GM21619 (cell line): Measurements from ENCODE around the gene PLXNA1.

ENCODE experiments used
- ATAC-seq: cut with Tn5 transposase; IDR thresholded peaks from one replicate; pipeline ENCODE4 v1.9.1; 2021; ENCODE audit not compliant: unreplicated experiment

The PLXNA1 gene

DNA sequence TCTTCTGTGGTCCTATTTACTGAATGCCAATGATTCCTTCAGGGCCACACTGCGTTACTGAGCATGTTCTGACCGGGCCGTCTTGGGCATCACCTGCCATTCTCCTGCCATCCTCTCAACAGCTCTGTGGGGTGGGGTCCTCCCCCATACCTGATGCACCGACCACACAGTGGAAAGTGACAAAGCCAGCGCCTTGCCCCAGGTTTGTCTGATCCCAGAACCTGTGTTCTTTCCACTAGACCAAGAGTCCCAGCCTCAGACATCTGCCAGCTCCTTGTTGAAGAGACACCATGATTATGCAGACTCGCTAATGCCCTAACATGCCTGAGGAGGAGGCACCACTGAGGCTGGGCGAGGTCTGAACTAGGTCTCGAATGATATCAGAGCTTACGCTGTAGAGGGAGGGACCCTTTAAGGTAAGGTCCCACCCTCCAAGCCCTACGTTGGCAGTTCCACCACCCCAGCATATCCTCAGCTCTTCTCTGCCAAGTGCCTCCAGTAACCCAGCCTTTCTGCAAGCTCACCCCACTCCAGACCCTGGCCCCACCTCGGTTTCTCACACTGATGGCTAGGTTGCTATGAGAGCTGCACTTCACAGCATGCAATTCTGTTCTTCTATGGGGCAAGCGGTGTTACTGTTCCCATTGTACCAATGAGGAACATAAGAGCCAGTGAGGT, 29.8 kb upstream of the PLXNA1 start:
- ATAC-seq: no peak

- ATAC-seq: peak; percentile 61
Measured at GRCh38 chr3:126954141-126954842, 28.6 kb upstream of the PLXNA1 start.

GRCh38 chr3:126955004-126955790, 27.7 kb upstream of the PLXNA1 start:
- ATAC-seq: peak; percentile 71

DNA sequence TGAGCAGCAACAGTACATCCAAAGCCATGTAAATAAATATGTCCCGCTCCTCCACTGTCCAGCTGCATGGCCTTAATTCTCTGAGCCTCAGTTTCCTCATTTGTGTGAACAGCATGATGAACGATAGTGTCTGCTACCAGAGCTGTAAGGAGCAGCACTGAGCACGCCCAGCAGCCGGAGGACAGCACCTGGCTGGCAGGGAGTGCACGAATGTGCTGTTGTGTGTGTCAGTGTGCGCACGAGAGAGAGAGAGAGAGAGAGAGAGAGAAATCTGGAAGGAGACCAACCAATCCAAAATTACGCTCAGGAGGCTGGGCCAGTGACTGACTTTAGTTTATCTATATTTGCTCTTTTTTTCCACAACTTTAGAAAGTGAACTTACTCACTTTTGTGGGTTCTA, 26.6 kb upstream of the PLXNA1 start:
- ATAC-seq: no peak

DNA sequence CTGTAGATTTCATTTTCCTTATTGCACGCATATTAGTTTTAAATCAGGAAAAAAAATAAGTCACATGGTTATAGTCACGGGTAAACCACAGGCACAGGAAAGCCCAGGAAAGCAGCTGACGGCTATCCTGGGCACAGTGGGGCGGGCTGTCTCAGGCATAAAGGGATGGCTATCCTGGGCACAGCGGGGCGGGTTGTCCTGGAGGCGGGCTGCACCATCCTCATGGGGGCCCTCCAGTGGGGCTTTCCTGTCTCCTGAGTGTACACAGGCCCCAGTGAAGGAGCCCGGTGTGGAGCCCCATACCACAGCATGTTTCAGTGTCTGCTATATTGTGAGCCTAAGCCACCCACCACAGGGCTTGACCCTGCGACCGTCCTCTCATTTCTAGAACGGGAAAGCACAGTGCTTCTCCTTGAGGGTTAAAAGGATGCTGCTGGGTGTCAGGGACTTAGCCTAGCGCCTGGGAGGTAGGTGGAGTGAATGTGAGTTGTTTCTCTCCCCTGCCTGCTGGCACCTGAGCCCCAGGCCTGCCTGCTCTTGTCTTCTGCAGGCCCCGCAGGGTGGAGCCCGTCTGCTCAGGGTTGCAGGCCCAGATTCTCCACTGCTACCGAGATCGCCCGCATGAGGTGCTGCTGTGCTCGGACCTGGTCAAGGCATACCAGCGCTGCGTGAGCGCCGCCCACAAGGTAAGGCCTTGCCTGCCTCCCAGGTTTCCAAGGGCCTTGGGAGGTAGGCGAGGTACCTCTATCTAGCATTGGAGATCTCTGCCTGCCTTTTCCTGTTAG, 25.9 kb upstream of the PLXNA1 start:
- no peak for ATAC-seq

GRCh38 chr3:126957776-126958637, 24.9 kb upstream of the PLXNA1 start:
- no peak for ATAC-seq

GRCh38 chr3:126958638-126959085, 24.3 kb upstream of the PLXNA1 start:
- no peak for ATAC-seq

- ATAC-seq: no peak
Measured at GRCh38 chr3:126959136-126959920, 23.6 kb upstream of the PLXNA1 start.

DNA sequence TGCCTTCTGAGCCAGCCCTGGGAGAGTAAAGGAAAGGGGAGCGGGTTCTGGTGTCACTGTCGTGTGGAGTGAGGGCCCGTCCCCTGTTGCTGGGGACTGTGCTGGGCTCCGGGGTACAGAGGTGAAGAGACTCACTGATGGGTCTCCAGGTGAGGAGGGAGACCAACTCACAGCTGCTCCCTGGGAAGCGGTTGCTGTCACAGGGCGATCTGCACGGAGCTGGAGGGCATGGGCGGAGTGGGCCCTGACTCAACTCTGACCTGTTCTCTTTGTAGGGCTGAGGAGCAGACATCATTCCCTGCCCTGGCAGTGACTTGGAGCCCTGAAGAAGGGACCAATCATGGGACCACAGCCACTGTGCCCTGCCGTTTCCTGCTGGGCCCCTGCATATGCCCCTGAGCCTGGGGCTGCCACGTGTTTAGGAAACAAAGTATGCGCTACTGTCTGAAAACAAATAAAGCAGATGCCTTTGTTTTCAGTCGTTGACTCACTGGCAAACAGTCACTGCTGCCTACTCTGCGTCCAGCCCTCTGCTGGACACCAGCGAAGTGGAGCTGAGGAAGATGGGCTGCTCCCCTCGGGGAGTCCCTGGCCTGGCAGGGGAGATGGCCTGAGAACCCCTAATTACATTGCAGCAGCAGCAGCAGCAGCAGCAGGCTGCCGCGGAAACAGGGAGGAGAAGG, 22.9 kb upstream of the PLXNA1 start:
- ATAC-seq: no peak

DNA sequence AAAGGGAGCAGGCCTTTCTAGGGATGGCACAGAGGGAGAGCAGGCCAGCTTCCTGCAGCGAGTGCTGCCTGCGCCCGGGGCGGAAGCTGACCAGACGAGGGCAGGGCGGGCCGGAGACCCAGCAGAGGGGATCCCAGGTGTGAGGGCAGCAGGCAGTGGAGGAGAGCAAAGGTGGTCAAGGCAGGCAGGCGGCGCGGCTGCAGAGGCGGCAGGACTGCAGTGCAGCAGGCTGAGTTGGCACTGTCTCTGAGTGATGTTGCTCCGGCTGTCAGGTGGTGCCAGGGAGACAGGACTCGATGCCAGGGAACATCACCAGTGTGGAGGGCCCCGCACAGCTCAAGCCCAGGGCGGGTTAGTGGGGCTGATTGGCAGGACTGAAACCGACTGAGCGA, 22.3 kb upstream of the PLXNA1 start:
- no peak for ATAC-seq

GRCh38 chr3:126961191-126961790, 21.6 kb upstream of the PLXNA1 start:
- ATAC-seq: no peak

GRCh38 chr3:126961791-126962461, 21.0 kb upstream of the PLXNA1 start:
- ATAC-seq: no peak

- no peak for ATAC-seq
Measured at GRCh38 chr3:126962756-126963155, 20.2 kb upstream of the PLXNA1 start.

DNA sequence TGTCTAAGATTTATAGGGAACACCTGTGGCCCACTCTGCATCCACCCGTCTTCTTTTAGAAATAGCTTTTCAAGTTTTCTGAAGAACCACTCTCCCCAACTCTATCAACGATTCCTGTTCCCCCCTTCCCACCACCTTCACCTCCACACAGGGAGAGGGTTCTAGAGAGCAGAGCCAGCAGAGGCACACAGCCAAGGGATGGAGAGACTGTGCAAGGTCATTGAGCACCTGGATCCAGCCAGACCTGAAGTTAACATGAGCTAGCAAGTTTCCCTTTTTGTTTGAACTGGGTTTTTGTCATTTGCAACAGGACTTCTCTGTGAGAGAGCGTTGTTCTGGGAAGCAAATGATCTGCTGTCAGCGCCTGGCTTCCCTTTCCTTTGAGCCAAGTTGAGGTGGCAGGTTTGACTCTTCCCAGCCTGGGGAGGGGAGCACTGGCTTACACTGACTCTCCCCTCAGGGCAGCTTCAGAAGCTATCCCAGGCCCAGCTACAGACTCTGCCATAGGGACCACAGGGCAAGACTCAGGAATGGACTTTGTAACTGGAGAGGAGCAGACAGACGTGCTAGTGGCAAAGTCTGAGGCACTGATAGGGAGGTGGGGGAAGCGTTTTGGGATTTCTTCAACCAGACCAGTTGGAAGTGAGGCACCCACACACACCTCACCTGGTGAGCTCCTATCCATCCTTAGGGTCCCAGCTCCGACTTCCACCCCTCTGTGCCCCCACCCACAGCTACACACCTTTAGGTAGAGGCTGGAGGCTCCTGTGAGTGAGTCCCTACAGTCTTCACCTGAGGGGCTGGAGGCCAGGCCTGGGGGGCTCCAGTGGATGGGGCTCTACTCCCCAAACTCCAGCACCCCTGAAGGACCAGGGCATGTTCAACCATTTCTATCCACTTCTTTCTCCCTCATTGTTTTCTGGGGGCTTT, 19.4 kb upstream of the PLXNA1 start:
- no peak for ATAC-seq

- no peak for ATAC-seq
Measured at GRCh38 chr3:126964261-126964660, 18.7 kb upstream of the PLXNA1 start.

DNA sequence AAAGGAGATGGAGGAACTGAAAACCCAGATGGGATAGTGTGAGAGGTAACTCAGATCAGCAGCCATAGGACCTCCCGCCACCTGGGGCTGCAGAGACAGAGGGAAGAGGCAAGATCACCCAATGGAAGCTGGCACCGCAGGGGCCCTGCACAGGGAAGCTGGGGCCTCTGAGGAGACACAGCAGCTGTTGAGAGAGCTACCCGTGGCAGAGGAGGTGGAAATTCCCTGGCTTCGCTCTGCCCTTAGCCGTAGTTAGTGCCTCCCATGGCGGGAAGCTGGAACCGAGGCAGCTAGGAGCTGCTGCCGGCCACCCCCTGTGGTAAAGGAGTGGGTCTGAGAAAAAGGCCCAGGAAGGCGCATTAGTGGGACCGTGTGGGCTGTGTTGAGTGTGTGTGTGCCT, 18.0 kb upstream of the PLXNA1 start:
- no peak for ATAC-seq
